HepG2 (cell line): Measurements from ENCODE around the gene GGNBP2.

Experiments used
- CTCF ChIP-seq: sonication (generic); formaldehyde crosslinking; IDR thresholded peaks from 2 replicates; pipeline ENCODE4 v1.5.0; 2020; ENCODE audit warnings: mild to moderate bottlenecking, missing genetic modification reagents, moderate library complexity
- GMEB1 ChIP-seq: sonication (generic); formaldehyde crosslinking; IDR thresholded peaks from 2 replicates; pipeline ENCODE4 v1.5.1; 2020; ENCODE audit warnings: missing genetic modification reagents, mild to moderate bottlenecking, borderline replicate concordance
- MAZ ChIP-seq, 2 experiments: sonication (generic) in 1 of 2; formaldehyde crosslinking in 1 of 2; IDR thresholded peaks; 2 replicates each; pipeline versions ENCODE4 v1.5.0 to v1.6.1; 2012 to 2020; ENCODE audit warnings: low read depth in 2 of 2, mild to moderate bottlenecking in 2 of 2, borderline replicate concordance in 1 of 2, improper control_type of control experiment in 1 of 2, low read length in 1 of 2, missing genetic modification reagents in 1 of 2, moderate library complexity in 1 of 2
- SIN3A ChIP-seq: IDR thresholded peaks from 2 replicates; pipeline ENCODE4 v1.6.1; 2011; ENCODE audit warnings: low read depth, mild to moderate bottlenecking, control low read depth, low read length, borderline replicate concordance
- U2AF1 ChIP-seq: fragments of 200-400 bp; formaldehyde crosslinking; optimal IDR thresholded peaks from 2 replicates; pipeline ENCODE3; 2017; ENCODE audit warnings: mild to moderate bottlenecking, low read depth, low read length
- ZFX ChIP-seq: sonication (generic); formaldehyde crosslinking; IDR thresholded peaks from 2 replicates; pipeline ENCODE4 v1.4.0; 2020; ENCODE audit warnings: mild to moderate bottlenecking, low read depth, missing genetic modification reagents, moderate library complexity
- ZNF121 ChIP-seq: sonication (generic); formaldehyde crosslinking; IDR thresholded peaks from 2 replicates; pipeline ENCODE4 v1.5.0; 2020; ENCODE audit warnings: mild to moderate bottlenecking, missing genetic modification reagents
- ZNF30 ChIP-seq: sonication (generic); formaldehyde crosslinking; IDR thresholded peaks from 2 replicates; pipeline ENCODE4 v1.5.0; 2020; ENCODE audit warnings: mild to moderate bottlenecking, missing genetic modification reagents

GRCh38 chr17:36506249-36506826 lies 38.4 kb upstream of the GGNBP2 start:
- TF ChIP-seq ZNF121 (CRISPR knock-in tag), result no peak
- no peak for TF ChIP-seq GMEB1 (CRISPR knock-in tag)
- TF ChIP-seq CTCF (CRISPR knock-in tag), result no peak
- no peak for TF ChIP-seq SIN3A
- no peak for TF ChIP-seq ZNF30 (CRISPR knock-in tag)
- TF ChIP-seq U2AF1, result no peak
- TF ChIP-seq MAZ (IDR thresholded peaks at IDR 0.05; ENCODE audit: borderline replicate concordance, low read depth, low read length), result no peak
- no peak for TF ChIP-seq MAZ (CRISPR knock-in tag; IDR thresholded peaks at IDR 0.05; ENCODE audit: low read depth)
- no peak for TF ChIP-seq ZFX (CRISPR knock-in tag)
